ENCODE results near the gene TPSAB1. TPM values are rescaled to one million over a fixed set of nuclear protein-coding genes. Genes with fewer than 3 reads are reported as not detected.

The TPSAB1 gene
- total and polyA plus RNA-seq, 2 donors (not counting 3 experiments of a cell fraction or from before 2014, with no cell fraction given), result not detected

DNA sequence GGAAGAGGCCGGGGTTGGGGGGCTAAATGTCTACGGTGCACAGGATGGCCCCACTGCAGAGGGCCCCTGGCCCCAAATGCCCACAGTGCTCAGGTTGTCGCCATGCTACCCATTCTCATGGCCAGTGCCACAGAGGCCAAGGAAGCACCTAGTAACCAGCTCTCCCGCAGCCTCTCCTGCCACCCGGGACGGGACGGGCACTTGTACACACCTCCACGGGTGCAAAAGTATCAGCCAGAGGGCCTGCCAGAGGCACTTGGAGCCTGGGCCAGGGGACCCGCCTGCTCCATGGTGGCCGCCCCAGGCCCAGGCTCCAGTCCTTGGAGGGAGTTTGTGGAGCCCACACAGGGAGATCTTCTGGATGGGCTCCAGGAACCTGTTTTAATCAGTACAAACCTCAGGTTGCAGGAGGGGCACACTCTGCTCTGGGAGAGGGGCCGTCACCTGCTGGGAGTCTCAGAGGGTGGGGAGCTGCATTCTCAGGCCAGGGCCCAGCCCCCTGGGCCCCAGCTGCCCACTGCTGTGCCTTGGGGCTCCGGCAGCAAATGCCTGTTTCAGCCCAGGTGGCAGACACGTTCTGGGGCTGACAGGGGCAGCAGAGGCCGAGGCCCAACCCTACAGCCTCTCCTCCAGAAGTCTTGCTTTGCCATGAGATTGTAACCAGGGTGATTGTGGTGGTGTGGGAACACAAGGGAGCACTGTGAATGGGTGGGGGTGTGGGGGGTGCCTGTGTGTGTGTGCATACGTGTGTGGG is 23.3 kb downstream of the TPSAB1 start:
- TF ChIP-seq POLR2A (IDR thresholded peaks at IDR 0.05; ENCODE audit: low read depth, low read length) (no peak), FOS (IDR thresholded peaks at IDR 0.05; ENCODE audit: borderline replicate concordance, insufficient read depth, low read length) (no peak), JUN (IDR thresholded peaks at IDR 0.05; ENCODE audit: borderline replicate concordance, insufficient read depth, insufficient read length, low read depth) (no peak), POLR2AphosphoS5 (IDR thresholded peaks at IDR 0.05; ENCODE audit: insufficient read depth, low read depth, low read length) (no peak), GATA2 (IDR thresholded peaks at IDR 0.05; ENCODE audit: insufficient read depth, insufficient read length, low read depth, low read length) (no peak), MAX (IDR thresholded peaks at IDR 0.05; ENCODE audit: insufficient read depth, insufficient read length) (no peak)
- intact Hi-C loops (cut with micrococcal nuclease), result no loop called here
- no peaks in the 10 kb centered on the region for H4K20me1 ChIP-seq (replicated peaks; ENCODE audit: control insufficient read depth, extremely low read depth, insufficient read depth, low read length)
- ChIA-PET CTCF (no interaction called here), POLR2A (no interaction called here)
- DNase-seq (ENCODE audit: low read depth, low spot score) (no peak), FAIRE-seq (no peak)
- no peaks in the 10 kb centered on the region for H3K9me3 ChIP-seq (replicated peaks; ENCODE audit: control insufficient read depth, insufficient read depth, low read length)
- H2AFZ ChIP-seq (ENCODE audit: low read depth, low read length), result no peak overlapping the region
- no peaks in the 10 kb centered on the region for H3K79me2 ChIP-seq (ENCODE audit: control insufficient read depth, insufficient read depth, low read length)
- H3K27me3 ChIP-seq (ENCODE audit: control insufficient read depth in 2 of 2, insufficient read depth in 2 of 2, low read length in 2 of 2), result peaks cover 21 to 25% of the 10 kb centered on the region in 2 experiments
- H3K9me1 ChIP-seq (replicated peaks; ENCODE audit: control insufficient read depth, extremely low read depth, insufficient read depth, low read length), result no peaks in the 10 kb centered on the region
- dilution Hi-C loops (cut with MboI; ENCODE audit: extremely low pct_ligation_motif_present, low sequenced_read_pairs), result no loop called here
- no peaks in the 10 kb centered on the region for H3K4me1 ChIP-seq (ENCODE audit: control insufficient read depth, extremely low read depth, insufficient read depth, low read length)
- H3K27ac ChIP-seq (ENCODE audit: insufficient read depth, low read depth, low read length), result no peak overlapping the region
- H3K4me2 ChIP-seq (ENCODE audit: insufficient read depth, low read length), result no peak overlapping the region
- H3K9ac ChIP-seq (replicated peaks; ENCODE audit: extremely low read depth, insufficient read depth, low read length), result no peak overlapping the region
- no peak overlapping the region for H3K4me3 ChIP-seq (replicated peaks in 1 of 3; ENCODE audit: insufficient read depth in 1 of 3, low read depth in 1 of 3, low read length in 3 of 3)
- no peaks in the 10 kb centered on the region for H3K36me3 ChIP-seq (ENCODE audit: control insufficient read depth in 2 of 2, extremely low read depth in 1 of 2, insufficient read depth in 2 of 2, low read length in 2 of 2)
- no TSS peak for BruUV-seq (replicated peaks)
